GM12878 (cell line): ENCODE measurements around the gene BUB3. TPM values are rescaled to one million over a fixed set of nuclear protein-coding genes. Genes with fewer than 3 reads are reported as not detected.

Source experiments
- ATAC-seq: fragments of 200-7000 bp; cut with Tn5 transposase; 3 replicates; pipeline ENCODE4 v1.9.1; 2020; ENCODE audit warnings: mild to moderate bottlenecking, moderate library complexity
- BruUV-seq: library from RNA; stranded (reverse); fragments of 400-500 nt; replicated peaks from 2 replicates; lab custom pipeline; 2021; lab: Mats Ljungman, UMichigan
- CTCF ChIA-PET: fragments of 300-600 bp; sonication (Branson Sonifier 250); formaldehyde crosslinking; extraction: SDS; loops from one replicate; lab custom pipeline; 2021; ENCODE audit warnings: inconsistent platforms; lab: Yijun Ruan, JAX
- POLR2A ChIA-PET: fragments of 350-600 bp; formaldehyde crosslinking; extraction: SDS; loops from one replicate; lab custom pipeline; 2021; ENCODE audit warnings: inconsistent platforms; lab: Charles Lee
- RAD21 ChIA-PET: fragments of 300-600 bp; sonication (Branson Sonifier 250); formaldehyde crosslinking; loops from one replicate; lab custom pipeline; 2023; ENCODE audit warnings: antibody characterized with exemption; ENCODE audit not compliant: unreplicated experiment; lab: Charles Lee
- SMC1A ChIA-PET: fragments of 300-600 bp; sonication (Branson Sonifier 250); formaldehyde crosslinking; loops from one replicate; lab custom pipeline; 2023; ENCODE audit not compliant: unreplicated experiment, uncharacterized antibody; lab: Charles Lee
- DNase-seq: peaks from one replicate; pipeline ENCODE4 v3.0.0-alpha.2; 2011; ENCODE audit warnings: low read depth, low spot score
- FAIRE-seq: peaks from 3 replicates; lab custom pipeline; 2011; peaks lifted over from hg19 to GRCh38; lab: Jason Lieb, UNC
- H2AFZ ChIP-seq: 2 replicates; pipeline ENCODE4 v1.6.0; 2011; ENCODE audit warnings: low read depth, low read length, control low read depth; ENCODE audit not compliant: control insufficient read depth
- H3K27ac ChIP-seq: 2 replicates; pipeline ENCODE4 v1.5.1; 2011; ENCODE audit warnings: control low read depth; ENCODE audit not compliant: control insufficient read depth, insufficient read depth
- H3K27me3 ChIP-seq, 2 experiments: replicated peaks in 1 of 2; 2 replicates each; pipeline versions ENCODE4 v1.6.0 to v1.6.1; 2011; ENCODE audit warnings: low read length in 1 of 2; ENCODE audit not compliant: control insufficient read depth in 2 of 2, insufficient read depth in 2 of 2
- H3K36me3 ChIP-seq, 2 experiments: 2 replicates each; pipeline ENCODE4 v1.5.1; 2011; ENCODE audit warnings: low read length in 1 of 2; ENCODE audit not compliant: control insufficient read depth in 2 of 2, insufficient read depth in 2 of 2
- H3K4me1 ChIP-seq: 2 replicates; pipeline ENCODE4 v1.6.1; 2011; ENCODE audit warnings: mild to moderate bottlenecking, low read length, moderate library complexity, mixed read lengths; ENCODE audit not compliant: control insufficient read depth, insufficient read depth
- H3K4me2 ChIP-seq: 2 replicates; pipeline ENCODE4 v1.6.0; 2011; ENCODE audit warnings: control low read depth; ENCODE audit not compliant: control insufficient read depth, insufficient read depth
- H3K4me3 ChIP-seq: fragments of 200-600 bp; sonication (generic); 2 replicates; pipeline ENCODE4 v1.5.1; 2016
- H3K79me2 ChIP-seq: 2 replicates; pipeline ENCODE4 v1.6.0; 2011; ENCODE audit warnings: low read length; ENCODE audit not compliant: control insufficient read depth, insufficient read depth
- H3K9ac ChIP-seq: 2 replicates; pipeline ENCODE4 v1.8.0; 2011; ENCODE audit warnings: low read length, control low read depth, mixed read lengths; ENCODE audit not compliant: control insufficient read depth, insufficient read depth
- H3K9me3 ChIP-seq: replicated peaks from 3 replicates; pipeline ENCODE4 v1.5.1; 2011; ENCODE audit warnings: mild to moderate bottlenecking, low read length; ENCODE audit not compliant: control insufficient read depth, insufficient read depth
- H4K20me1 ChIP-seq: 2 replicates; pipeline ENCODE4 v1.6.0; 2011; ENCODE audit not compliant: control insufficient read depth, insufficient read depth
- FOXK2 ChIP-seq: fragments of 450-650 bp; IDR thresholded peaks from 2 replicates; pipeline ENCODE4 v1.6.1; 2017; ENCODE audit warnings: mild to moderate bottlenecking, moderate library complexity
- POLR2A ChIP-seq: IDR thresholded peaks from 2 replicates; pipeline ENCODE4 v1.6.1; 2011; ENCODE audit warnings: low read depth, mild to moderate bottlenecking, low read length
- POLR2AphosphoS2 ChIP-seq: IDR thresholded peaks from 2 replicates; pipeline ENCODE4 v1.6.1; 2011; ENCODE audit warnings: low read depth, mild to moderate bottlenecking, low read length, improper control_type of control experiment, moderate library complexity
- REST ChIP-seq: IDR thresholded peaks from 2 replicates; pipeline ENCODE4 v1.6.1; 2012; ENCODE audit warnings: mild to moderate bottlenecking, low read depth, low read length
- SMAD5 ChIP-seq: IDR thresholded peaks from 2 replicates; pipeline ENCODE4 v1.6.1; 2016; ENCODE audit warnings: antibody characterized with exemption, low read depth
- ZNF217 ChIP-seq: fragments of 450-650 bp; IDR thresholded peaks from 2 replicates; pipeline ENCODE4 v1.6.1; 2017; ENCODE audit warnings: antibody characterized with exemption, mild to moderate bottlenecking
- ZNF622 ChIP-seq: fragments of 450-650 bp; IDR thresholded peaks from 2 replicates; pipeline ENCODE4 v1.6.1; 2017; ENCODE audit warnings: mild to moderate bottlenecking, inconsistent platforms
- WGBS: methylation state at CpG from one replicate; pipeline ENCODE4 v1.1.6; 2016; ENCODE audit warnings: low lambda C conversion rate; ENCODE audit not compliant: insufficient replicate concordance, insufficient coverage; ENCODE audit errors: missing lambda C conversion rate; 5-methylcytosine and 5-hydroxymethylcytosine counted together
- in situ Hi-C: fragments of 300-500 bp; cut with MboI; formaldehyde crosslinking; loops from 9 replicates; pipeline ENCODE4 v1.14.3; 2018; ENCODE audit warnings: mixed read lengths
- intact Hi-C: fragments of 100-400 bp; cut with micrococcal nuclease; formaldehyde crosslinking; loops from one replicate; pipeline ENCODE4 v1.14.2; 2022; ENCODE audit not compliant: unreplicated experiment
- polyA plus RNA-seq, 11 experiments: library from polyadenylated mRNA; depleted of rRNA in 4 of 11; unstranded in 6 of 11; stranded (reverse) in 5 of 11; fragments of >200 nt; fragmentation: Nextera tagmentation in 4 of 11; fragmentation: Illumina TruSeq in 1 of 11; extraction: Ambion mirVana in 4 of 11; extraction: Trizol in 1 of 11; gene quantifications; 1 replicate in 1 of 11; 2 replicates in 10 of 11; pipeline versions ENCODE4 v1.2.1 to v1.2.3, GENCODE V29; 2011 to 2016; ENCODE audit warnings: inconsistent platforms in 2 of 11, missing spikeins in 2 of 11, low read depth in 1 of 11
- total RNA-seq, 4 experiments: library from RNA; depleted of rRNA in 3 of 4; stranded (reverse); fragments of >200 nt in 3 of 4; fragmentation: Illumina TruSeq in 1 of 4; extraction: Trizol in 1 of 4; gene quantifications; 2 replicates each; pipeline versions ENCODE4 v1.2.1 to v1.2.3, GENCODE V29; 2013 to 2021
- TF ChIP-seq, protein P1 (sequence below): IDR thresholded peaks from 2 replicates; pipeline ENCODE4 v1.6.1; 2012; ENCODE audit warnings: low read depth, low read length, improper control_type of control experiment

The BUB3 gene
- total and polyA plus RNA-seq, 10 of the 15 experiments (the other 5 are each of a cell fraction or from before 2014, with no cell fraction given): 260 to 1,126 (median 441) TPM

- TF ChIP-seq ZNF217 (no peak), REST (no peak)
Measured at GRCh38 chr10:123164319-123164718, 10.1 kb downstream of the BUB3 start (continued).

GRCh38 chr10:123165445-123166072 is 11.4 kb downstream of the BUB3 start:
- H3K4me3 ChIP-seq: no peak overlapping the region
- H3K4me1 ChIP-seq: peaks cover 4% of the 10 kb centered on the region; the same call in 1 of the 2 replicates
- intact Hi-C loops: no loop called here
- TF ChIP-seq, protein P1, sequence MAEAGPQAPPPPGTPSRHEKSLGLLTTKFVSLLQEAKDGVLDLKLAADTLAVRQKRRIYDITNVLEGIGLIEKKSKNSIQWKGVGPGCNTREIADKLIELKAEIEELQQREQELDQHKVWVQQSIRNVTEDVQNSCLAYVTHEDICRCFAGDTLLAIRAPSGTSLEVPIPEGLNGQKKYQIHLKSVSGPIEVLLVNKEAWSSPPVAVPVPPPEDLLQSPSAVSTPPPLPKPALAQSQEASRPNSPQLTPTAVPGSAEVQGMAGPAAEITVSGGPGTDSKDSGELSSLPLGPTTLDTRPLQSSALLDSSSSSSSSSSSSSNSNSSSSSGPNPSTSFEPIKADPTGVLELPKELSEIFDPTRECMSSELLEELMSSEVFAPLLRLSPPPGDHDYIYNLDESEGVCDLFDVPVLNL: no peak
- TF ChIP-seq FOXK2 (no peak), SMAD5 (peak; percentile 62; the same call in 1 of the 2 replicates), ZNF622 (no peak), POLR2AphosphoS2 (0 out of 2 replicates have a peak, but pooled peaks have one; percentile 21), POLR2A (peak; percentile 54)
- DNase-seq (no peak), ATAC-seq (peak; percentile 73), FAIRE-seq (peak; percentile 47)
- H4K20me1 ChIP-seq: no peaks in the 10 kb centered on the region
- H3K27me3 ChIP-seq: no peaks in the 10 kb centered on the region
- peaks cover 44% of the 10 kb centered on the region for H3K79me2 ChIP-seq
- no peak overlapping the region for H3K27ac ChIP-seq
- H3K4me2 ChIP-seq: no peak overlapping the region
- ChIA-PET SMC1A (interaction anchor here (1.4 to 1.7 kb wide), 2 partner anchors 8 to 9 kb away, joined by 3 to 9 read pairs; no protein-coding TSS in a partner anchor), POLR2A (interaction anchor here (0.9 kb wide), 1 partner anchor 13 kb away, joined by 3 read pairs; no protein-coding TSS in a partner anchor), CTCF (interaction anchor here (1.7 kb wide), 1 partner anchor 12 kb away, joined by 4 read pairs; the partner anchor contains the start of gene BUB3), RAD21 (no interaction called here)
- in situ Hi-C loops: no loop called here
- no peak overlapping the region for H3K9ac ChIP-seq
- no peaks in the 10 kb centered on the region for H3K9me3 ChIP-seq
- H2AFZ ChIP-seq: no peak overlapping the region
- WGBS: 75% methylated on average over 4 of the region's 4 CpGs
- peaks cover 15 to 51% of the 10 kb centered on the region in 2 experiments for H3K36me3 ChIP-seq
- no TSS peak for BruUV-seq
